Activated naive CD8-positive, alpha-beta T cell treated with anti-CD3 and anti-CD28 coated beads for 36 hours (primary cell): ENCODE data around the gene SRGAP1. TPM values are rescaled to one million over a fixed set of nuclear protein-coding genes. Genes with fewer than 3 reads are reported as not detected.

Experiments
- DNase-seq: peaks from one replicate; pipeline ENCODE4 v3.0.0; 2021
- H3K27ac Mint-ChIP-seq: one replicate; pipeline ENCODE4 v1.8.0; 2022; ENCODE audit warnings: mild to moderate bottlenecking, moderate library complexity, mixed read lengths
- H3K27me3 Mint-ChIP-seq: one replicate; pipeline ENCODE4 v1.8.0; 2022; ENCODE audit warnings: mild to moderate bottlenecking, mixed read lengths
- H3K36me3 Mint-ChIP-seq: one replicate; pipeline ENCODE4 v1.8.0; 2021; ENCODE audit warnings: mild to moderate bottlenecking, mixed read lengths
- H3K4me1 Mint-ChIP-seq: one replicate; pipeline ENCODE4 v1.8.0; 2021; ENCODE audit warnings: mixed read lengths
- H3K4me3 Mint-ChIP-seq: one replicate; pipeline ENCODE4 v1.8.0; 2022; ENCODE audit warnings: mild to moderate bottlenecking, moderate library complexity, mixed read lengths
- H3K9me3 Mint-ChIP-seq: one replicate; pipeline ENCODE4 v1.8.0; 2022; ENCODE audit warnings: mixed read lengths
- total RNA-seq, 2 experiments: library from RNA; stranded (reverse); gene quantifications; one replicate each; pipeline ENCODE4 v1.2.3, GENCODE V29; 2021

SRGAP1 gene
- total RNA-seq, 2 experiments from 2014 or later: 0.02 to 0.18 TPM

- Mint-ChIP-seq H3K4me1 (no peaks in the 10 kb centered on the region), H3K36me3 (no peaks in the 10 kb centered on the region), H3K9me3 (no peaks in the 10 kb centered on the region), H3K27me3 (no peaks in the 10 kb centered on the region), H3K27ac (no peak overlapping the region), H3K4me3 (no peak overlapping the region)
- DNase-seq: no peak
Observed at GRCh38 chr12:63941879-63942278, 97.4 kb downstream of the SRGAP1 start.

GRCh38 chr12:63942464-63943241 is 98.2 kb downstream of the SRGAP1 start:
- Mint-ChIP-seq H3K36me3 (no peaks in the 10 kb centered on the region), H3K4me1 (no peaks in the 10 kb centered on the region), H3K27me3 (no peaks in the 10 kb centered on the region), H3K4me3 (no peak overlapping the region), H3K9me3 (no peaks in the 10 kb centered on the region), H3K27ac (no peak overlapping the region)
- DNase-seq: no peak

GRCh38 chr12:63944034-63944579 is 99.6 kb downstream of the SRGAP1 start:
- Mint-ChIP-seq H3K27ac (no peak overlapping the region), H3K4me1 (no peaks in the 10 kb centered on the region), H3K36me3 (no peaks in the 10 kb centered on the region), H3K4me3 (no peak overlapping the region), H3K27me3 (no peaks in the 10 kb centered on the region), H3K9me3 (no peaks in the 10 kb centered on the region)
- DNase-seq: no peak

- Mint-ChIP-seq H3K36me3 (no peaks in the 10 kb centered on the region), H3K27me3 (no peaks in the 10 kb centered on the region), H3K27ac (no peak overlapping the region), H3K4me3 (no peak overlapping the region), H3K4me1 (no peaks in the 10 kb centered on the region), H3K9me3 (no peaks in the 10 kb centered on the region)
- no peak for DNase-seq
Observed at GRCh38 chr12:63944586-63945228, 100.2 kb downstream of the SRGAP1 start.

GRCh38 chr12:63945777-63946176 is 101.3 kb downstream of the SRGAP1 start:
- Mint-ChIP-seq H3K36me3 (no peaks in the 10 kb centered on the region), H3K4me1 (no peaks in the 10 kb centered on the region), H3K9me3 (no peaks in the 10 kb centered on the region), H3K27me3 (no peaks in the 10 kb centered on the region), H3K27ac (no peak overlapping the region), H3K4me3 (no peak overlapping the region)
- no peak for DNase-seq

GRCh38 chr12:63948211-63948610 is 103.7 kb downstream of the SRGAP1 start:
- Mint-ChIP-seq H3K27me3 (peaks cover 6% of the 10 kb centered on the region), H3K36me3 (no peaks in the 10 kb centered on the region), H3K27ac (no peak overlapping the region), H3K9me3 (no peaks in the 10 kb centered on the region), H3K4me3 (no peak overlapping the region), H3K4me1 (no peaks in the 10 kb centered on the region)
- DNase-seq: no peak

- Mint-ChIP-seq H3K4me3 (no peak overlapping the region), H3K27me3 (peaks cover 10% of the 10 kb centered on the region), H3K9me3 (no peaks in the 10 kb centered on the region), H3K27ac (no peak overlapping the region), H3K4me1 (no peaks in the 10 kb centered on the region), H3K36me3 (no peaks in the 10 kb centered on the region)
- no peak for DNase-seq
Observed at GRCh38 chr12:63949902-63950301, 105.4 kb downstream of the SRGAP1 start.

- Mint-ChIP-seq H3K36me3 (no peaks in the 10 kb centered on the region), H3K27me3 (peaks cover 16% of the 10 kb centered on the region), H3K4me3 (no peak overlapping the region), H3K27ac (no peak overlapping the region), H3K9me3 (no peaks in the 10 kb centered on the region), H3K4me1 (no peaks in the 10 kb centered on the region)
- no peak for DNase-seq
Observed at GRCh38 chr12:63952995-63953394, 108.5 kb downstream of the SRGAP1 start.

- Mint-ChIP-seq H3K36me3 (no peaks in the 10 kb centered on the region), H3K9me3 (no peaks in the 10 kb centered on the region), H3K27me3 (peaks cover 16% of the 10 kb centered on the region), H3K27ac (no peak overlapping the region), H3K4me3 (no peak overlapping the region), H3K4me1 (no peaks in the 10 kb centered on the region)
- no peak for DNase-seq
Observed at GRCh38 chr12:63955831-63956666, 111.5 kb downstream of the SRGAP1 start.

GRCh38 chr12:63957496-63957895 is 113.0 kb downstream of the SRGAP1 start:
- Mint-ChIP-seq H3K36me3 (no peaks in the 10 kb centered on the region), H3K4me1 (no peaks in the 10 kb centered on the region), H3K4me3 (no peak overlapping the region), H3K27ac (no peak overlapping the region), H3K27me3 (peaks cover 17% of the 10 kb centered on the region), H3K9me3 (no peaks in the 10 kb centered on the region)
- DNase-seq: no peak

- Mint-ChIP-seq H3K9me3 (no peaks in the 10 kb centered on the region), H3K27me3 (peaks cover 10% of the 10 kb centered on the region), H3K4me1 (no peaks in the 10 kb centered on the region), H3K36me3 (no peaks in the 10 kb centered on the region), H3K4me3 (no peak overlapping the region), H3K27ac (no peak overlapping the region)
- no peak for DNase-seq
Observed at GRCh38 chr12:63958876-63959580, 114.5 kb downstream of the SRGAP1 start.

GRCh38 chr12:63961048-63961447 is 116.5 kb downstream of the SRGAP1 start:
- H3K27me3 Mint-ChIP-seq: peaks cover 10% of the 10 kb centered on the region
- H3K36me3 Mint-ChIP-seq: no peaks in the 10 kb centered on the region
- no peaks in the 10 kb centered on the region for H3K4me1 Mint-ChIP-seq
- H3K4me3 Mint-ChIP-seq: no peak overlapping the region
- DNase-seq: no peak
- H3K9me3 Mint-ChIP-seq: no peaks in the 10 kb centered on the region
- H3K27ac Mint-ChIP-seq: no peak overlapping the region

GRCh38 chr12:63961543-63961942 is 117.0 kb downstream of the SRGAP1 start:
- DNase-seq: no peak
- H3K27ac Mint-ChIP-seq: no peak overlapping the region
- H3K36me3 Mint-ChIP-seq: no peaks in the 10 kb centered on the region
- H3K4me3 Mint-ChIP-seq: no peak overlapping the region
- H3K4me1 Mint-ChIP-seq: no peaks in the 10 kb centered on the region
- H3K27me3 Mint-ChIP-seq: peaks cover 5% of the 10 kb centered on the region
- H3K9me3 Mint-ChIP-seq: no peaks in the 10 kb centered on the region

- no peak for DNase-seq
- Mint-ChIP-seq H3K27me3 (peaks cover 11% of the 10 kb centered on the region), H3K9me3 (no peaks in the 10 kb centered on the region), H3K4me1 (no peaks in the 10 kb centered on the region), H3K27ac (no peak overlapping the region), H3K4me3 (no peak overlapping the region), H3K36me3 (no peaks in the 10 kb centered on the region)
Observed at GRCh38 chr12:63963868-63964267, 119.4 kb downstream of the SRGAP1 start.
